C1 segment of cervical spinal cord (tissue), 14 donors: Measurements from ENCODE around the gene ANAPC2.
A peak's percentile ranks its signal among the peaks of the same experiment; 100 is the strongest.

Experiments
- DNase-seq, 14 donors: peaks; one replicate each; lab custom pipeline; 2025; lab: John Stamatoyannopoulos, UW

The ANAPC2 gene

GRCh38 chr9:137164370-137165249 lies 23.8 kb downstream of the ANAPC2 start:
- DNase-seq = no peak

- no peak for DNase-seq
Observed at GRCh38 chr9:137163805-137164204, 24.6 kb downstream of the ANAPC2 start.

GRCh38 chr9:137163365-137163715 lies 25.0 kb downstream of the ANAPC2 start:
- DNase-seq = no peak

- no peak for DNase-seq
Observed at GRCh38 chr9:137162505-137163364, 25.6 kb downstream of the ANAPC2 start.

GRCh38 chr9:137161558-137162486 lies 26.5 kb downstream of the ANAPC2 start:
- no peak for DNase-seq

- no peak for DNase-seq
Observed at GRCh38 chr9:137160716-137161557, 27.4 kb downstream of the ANAPC2 start.

- DNase-seq = no peak
Observed at GRCh38 chr9:137160054-137160425, 28.3 kb downstream of the ANAPC2 start.

GRCh38 chr9:137159105-137160053 lies 29.0 kb downstream of the ANAPC2 start:
- no peak for DNase-seq

- DNase-seq = no peak
Observed at GRCh38 chr9:137158625-137159024, 29.7 kb downstream of the ANAPC2 start.

- peak in 1 of 14 donors; percentile 92 for DNase-seq
Observed at GRCh38 chr9:137157618-137158415, 30.5 kb downstream of the ANAPC2 start.

GRCh38 chr9:137156567-137157375 lies 31.6 kb downstream of the ANAPC2 start:
- no peak for DNase-seq

GRCh38 chr9:137152844-137153405 lies 35.4 kb downstream of the ANAPC2 start:
- no peak for DNase-seq

- DNase-seq = no peak
Observed at GRCh38 chr9:137150617-137151457, 37.5 kb downstream of the ANAPC2 start.

- DNase-seq = no peak
Observed at GRCh38 chr9:137149942-137150616, 38.3 kb downstream of the ANAPC2 start.

- no peak for DNase-seq
Observed at GRCh38 chr9:137149363-137149762, 39.0 kb downstream of the ANAPC2 start.

GRCh38 chr9:137148661-137149060 lies 39.7 kb downstream of the ANAPC2 start:
- DNase-seq = no peak
